GM23248 (cell line): ENCODE data around the gene HAT1.

Experiments used
- EZH2 ChIP-seq: fragments of 200-600 bp; sonication (generic); IDR thresholded peaks from 2 replicates; pipeline ENCODE4 v1.6.1; 2018; ENCODE audit warnings: antibody characterized with exemption, mild to moderate bottlenecking; ENCODE audit not compliant: insufficient read depth, poor library complexity, severe bottlenecking
- EZH2phosphoT487 ChIP-seq: fragments of 200-600 bp; sonication (generic); IDR thresholded peaks from 2 replicates; pipeline ENCODE4 v1.6.1; 2018; ENCODE audit warnings: antibody characterized with exemption, moderate library complexity, mild to moderate bottlenecking, low read depth; ENCODE audit not compliant: insufficient read depth

DNA sequence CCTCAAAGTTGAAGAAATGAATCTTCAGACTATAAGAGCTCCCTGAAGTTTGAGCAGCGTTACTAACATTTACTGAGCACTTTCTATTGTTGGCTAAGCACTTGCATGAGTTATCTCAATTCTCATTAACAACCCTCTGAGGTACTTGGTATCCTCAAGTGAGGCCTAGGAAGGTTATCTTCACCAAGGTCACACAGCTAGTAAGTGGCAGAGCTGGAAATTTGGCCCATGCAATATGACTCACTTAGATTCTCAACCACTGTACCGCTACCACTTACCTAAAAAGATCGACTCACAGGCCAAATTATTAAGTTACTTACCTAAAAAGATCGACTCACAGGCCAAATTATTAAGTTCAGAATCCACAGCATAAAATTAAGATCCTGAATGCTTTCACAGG lies 68.8 kb downstream of the HAT1 start:
- TF ChIP-seq EZH2 (no peak), EZH2phosphoT487 (no peak)
